Endothelial cell of umbilical vein (primary cell): ENCODE measurements around the gene GBP7. TPM values are rescaled to one million over a fixed set of nuclear protein-coding genes. Genes with fewer than 3 reads are reported as not detected.

Experiments used
- BruUV-seq: library from RNA; stranded (reverse); fragments of 400-500 nt; replicated peaks from 2 replicates; lab custom pipeline; 2021; lab: Mats Ljungman, UMichigan
- CTCF ChIA-PET: fragments of 300-600, 350-600 bp; sonication (Branson Sonifier 250); formaldehyde crosslinking; loops from one replicate; lab custom pipeline; 2021; ENCODE audit warnings: antibody characterized with exemption, inconsistent platforms; lab: Charles Lee
- POLR2A ChIA-PET: fragments of 300-600, 350-600 bp; sonication (Branson Sonifier 250); formaldehyde crosslinking; loops from one replicate; lab custom pipeline; 2021; ENCODE audit warnings: antibody characterized with exemption, inconsistent platforms; lab: Charles Lee
- DNase-seq: peaks from one replicate; pipeline ENCODE4 v3.0.0-alpha.2; 2011; ENCODE audit warnings: low read depth, low spot score
- FAIRE-seq: peaks from 2 replicates; lab custom pipeline; 2011; peaks lifted over from hg19 to GRCh38; lab: Jason Lieb, UNC
- H2AFZ ChIP-seq: 2 replicates; pipeline ENCODE4 v1.6.0; 2012; ENCODE audit warnings: low read depth, low read length, control low read depth, inconsistent platforms
- H3K27ac ChIP-seq: 2 replicates; pipeline ENCODE4 v1.5.1; 2011; ENCODE audit warnings: low read depth, mild to moderate bottlenecking, control low read depth, low read length, moderate library complexity; ENCODE audit not compliant: insufficient read depth
- H3K27me3 ChIP-seq, 2 experiments: 2 replicates each; pipeline versions ENCODE4 v1.6.0 to v1.6.1; 2011; ENCODE audit warnings: low read length in 2 of 2, mixed read lengths in 1 of 2; ENCODE audit not compliant: control insufficient read depth in 2 of 2, insufficient read depth in 2 of 2
- H3K36me3 ChIP-seq, 2 experiments: 2 replicates in 1 of 2; 3 replicates in 1 of 2; pipeline ENCODE4 v1.5.1; 2011; ENCODE audit warnings: low read length in 2 of 2, mild to moderate bottlenecking in 1 of 2, moderate library complexity in 1 of 2; ENCODE audit not compliant: control insufficient read depth in 2 of 2, insufficient read depth in 2 of 2; ENCODE audit errors: extremely low read depth in 1 of 2
- H3K4me1 ChIP-seq: 3 replicates; pipeline ENCODE4 v1.5.1; 2011; ENCODE audit warnings: mild to moderate bottlenecking, low read length; ENCODE audit not compliant: control insufficient read depth, insufficient read depth; ENCODE audit errors: extremely low read depth
- H3K4me2 ChIP-seq: 2 replicates; pipeline ENCODE4 v1.6.1; 2011; ENCODE audit warnings: low read length, control low read depth, mixed read lengths; ENCODE audit not compliant: insufficient read depth
- H3K4me3 ChIP-seq, 3 experiments: fragments of 200-600 bp in 1 of 3; sonication (generic), shearing (Covaris generic) in 1 of 3; replicated peaks in 1 of 3; 2 replicates each; pipeline ENCODE4 v1.5.1; 2011 to 2016; ENCODE audit warnings: control low read depth in 3 of 3, low read length in 3 of 3, mild to moderate bottlenecking in 2 of 3, inconsistent platforms in 1 of 3, low read depth in 1 of 3, moderate library complexity in 1 of 3; ENCODE audit not compliant: insufficient read depth in 1 of 3
- H3K79me2 ChIP-seq: 2 replicates; pipeline ENCODE4 v1.6.0; 2012; ENCODE audit warnings: low read length, inconsistent platforms; ENCODE audit not compliant: control insufficient read depth, insufficient read depth
- H3K9ac ChIP-seq: replicated peaks from 2 replicates; pipeline ENCODE3; 2011; ENCODE audit warnings: low read length, control low read depth; ENCODE audit not compliant: insufficient read depth; ENCODE audit errors: extremely low read depth
- H3K9me1 ChIP-seq: replicated peaks from 3 replicates; pipeline ENCODE4 v1.6.0; 2011; ENCODE audit warnings: mild to moderate bottlenecking, low read length; ENCODE audit not compliant: control insufficient read depth, insufficient read depth; ENCODE audit errors: extremely low read depth
- H3K9me3 ChIP-seq: replicated peaks from 2 replicates; pipeline ENCODE4 v1.5.1; 2012; ENCODE audit warnings: low read length, inconsistent platforms; ENCODE audit not compliant: control insufficient read depth, insufficient read depth
- H4K20me1 ChIP-seq: replicated peaks from 2 replicates; pipeline ENCODE3; 2011; ENCODE audit warnings: mild to moderate bottlenecking, low read length; ENCODE audit not compliant: control insufficient read depth, insufficient read depth; ENCODE audit errors: extremely low read depth
- EZH2 ChIP-seq: IDR thresholded peaks from 2 replicates; pipeline ENCODE4 v1.6.1; 2012; ENCODE audit warnings: borderline replicate concordance, low read depth, mild to moderate bottlenecking, moderate library complexity, low read length, inconsistent platforms; ENCODE audit not compliant: severe bottlenecking
- FOS ChIP-seq: IDR thresholded peaks from 2 replicates; pipeline ENCODE4 v1.6.1; 2011; ENCODE audit warnings: mild to moderate bottlenecking, low read length, moderate library complexity, borderline replicate concordance; ENCODE audit not compliant: insufficient read depth
- GATA2 ChIP-seq: IDR thresholded peaks from 2 replicates; pipeline ENCODE4 v1.7.0; 2011; ENCODE audit warnings: low read depth, mild to moderate bottlenecking, moderate library complexity, mixed read lengths, low read length; ENCODE audit not compliant: insufficient read length, insufficient read depth
- JUN ChIP-seq: IDR thresholded peaks from 2 replicates; pipeline ENCODE4 v1.6.1; 2011; ENCODE audit warnings: borderline replicate concordance, low read depth; ENCODE audit not compliant: insufficient read length, insufficient read depth
- MAX ChIP-seq: IDR thresholded peaks from 2 replicates; pipeline ENCODE4 v1.6.1; 2011; ENCODE audit not compliant: insufficient read depth, insufficient read length
- MYC ChIP-seq: IDR thresholded peaks from one replicate; pipeline ENCODE4 v1.6.1; 2011; ENCODE audit warnings: mild to moderate bottlenecking, low read depth, low read length
- POLR2A ChIP-seq: IDR thresholded peaks from 2 replicates; pipeline ENCODE4 v1.6.1; 2012; ENCODE audit warnings: low read depth, mild to moderate bottlenecking, control low read depth, low read length
- POLR2AphosphoS5 ChIP-seq: IDR thresholded peaks from 2 replicates; pipeline ENCODE4 v1.6.1; 2012; ENCODE audit warnings: low read depth, mild to moderate bottlenecking, control low read depth, low read length, moderate library complexity; ENCODE audit not compliant: insufficient read depth
- dilution Hi-C: fragments of 300-500 bp; cut with MboI; formaldehyde crosslinking; loops from one replicate; pipeline ENCODE4 v1.15.0; 2019; ENCODE audit warnings: low sequenced_read_pairs; ENCODE audit not compliant: extremely low pct_ligation_motif_present
- intact Hi-C: fragments of 100-400 bp; cut with micrococcal nuclease; formaldehyde crosslinking; loops from one replicate; pipeline ENCODE4 v1.10.0; 2022
- polyA plus RNA-seq, 4 experiments: library from polyadenylated mRNA; depleted of rRNA in 3 of 4; stranded (reverse) in 3 of 4; unstranded in 1 of 4; fragments of >200 nt; gene quantifications; 2 replicates each; pipeline versions ENCODE4 v1.2.1 to v1.2.3, GENCODE V29; 2011 to 2012; ENCODE audit warnings: missing spikeins in 1 of 4
- total RNA-seq: library from RNA; stranded (reverse); gene quantifications from 2 replicates; pipeline ENCODE4 v1.2.3, GENCODE V29; 2021
- TF ChIP-seq, protein P1 (sequence below), 2 donors: IDR thresholded peaks; 1 replicate in 1 of 2; 2 replicates in 1 of 2; pipeline ENCODE4 v1.5.1; 2011; ENCODE audit warnings: low read length in 2 of 2, mild to moderate bottlenecking in 2 of 2, moderate library complexity in 2 of 2, control low read depth in 1 of 2, inconsistent platforms in 1 of 2, low read depth in 1 of 2; ENCODE audit not compliant: insufficient read depth in 1 of 2; ENCODE audit errors: extremely low read depth in 1 of 2

Gene GBP7
- total and polyA plus RNA-seq, 2 donors (not counting 3 experiments of a cell fraction or from before 2014, with no cell fraction given) = not detected

DNA sequence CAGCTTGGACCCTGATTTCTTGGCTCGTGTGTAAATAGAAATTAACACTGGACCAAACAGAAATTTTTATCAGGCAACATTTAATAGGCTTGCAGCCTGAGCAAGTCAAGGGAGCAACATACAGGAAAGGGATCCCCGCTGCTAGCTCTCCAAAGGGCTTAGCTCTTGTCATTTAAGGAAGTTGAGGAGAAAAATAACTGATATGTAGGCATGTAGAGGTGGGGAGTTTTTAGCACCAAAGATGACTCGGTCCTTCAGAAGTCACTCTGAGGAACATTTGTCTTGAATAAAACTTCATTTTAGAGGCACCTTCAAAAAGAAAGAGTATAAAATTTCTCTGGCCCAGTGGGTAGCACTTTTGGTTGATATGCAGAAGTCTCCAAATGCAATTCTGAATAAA lies 76.9 kb downstream of the GBP7 start:
- H3K27ac ChIP-seq = no peak overlapping the region
- H3K9me1 ChIP-seq = no peaks in the 10 kb centered on the region
- no peak overlapping the region for H3K4me2 ChIP-seq
- H3K36me3 ChIP-seq = no peaks in the 10 kb centered on the region
- H3K79me2 ChIP-seq = no peaks in the 10 kb centered on the region
- no TSS peak for BruUV-seq
- no peak overlapping the region for H2AFZ ChIP-seq
- FAIRE-seq (no peak), DNase-seq (no peak)
- H3K9ac ChIP-seq = no peak overlapping the region
- dilution Hi-C loops (no loop called here), intact Hi-C loops (no loop called here)
- POLR2A ChIA-PET = no interaction called here
- no peaks in the 10 kb centered on the region for H3K9me3 ChIP-seq
- H4K20me1 ChIP-seq = no peaks in the 10 kb centered on the region
- H3K4me1 ChIP-seq = no peaks in the 10 kb centered on the region
- H3K4me3 ChIP-seq = no peak overlapping the region
- H3K27me3 ChIP-seq = no peaks in the 10 kb centered on the region
- TF ChIP-seq POLR2AphosphoS5 (no peak), FOS (no peak), GATA2 (no peak), MYC (no peak), MAX (no peak), EZH2 (no peak), JUN (no peak), POLR2A (no peak)
- TF ChIP-seq, protein P1, sequence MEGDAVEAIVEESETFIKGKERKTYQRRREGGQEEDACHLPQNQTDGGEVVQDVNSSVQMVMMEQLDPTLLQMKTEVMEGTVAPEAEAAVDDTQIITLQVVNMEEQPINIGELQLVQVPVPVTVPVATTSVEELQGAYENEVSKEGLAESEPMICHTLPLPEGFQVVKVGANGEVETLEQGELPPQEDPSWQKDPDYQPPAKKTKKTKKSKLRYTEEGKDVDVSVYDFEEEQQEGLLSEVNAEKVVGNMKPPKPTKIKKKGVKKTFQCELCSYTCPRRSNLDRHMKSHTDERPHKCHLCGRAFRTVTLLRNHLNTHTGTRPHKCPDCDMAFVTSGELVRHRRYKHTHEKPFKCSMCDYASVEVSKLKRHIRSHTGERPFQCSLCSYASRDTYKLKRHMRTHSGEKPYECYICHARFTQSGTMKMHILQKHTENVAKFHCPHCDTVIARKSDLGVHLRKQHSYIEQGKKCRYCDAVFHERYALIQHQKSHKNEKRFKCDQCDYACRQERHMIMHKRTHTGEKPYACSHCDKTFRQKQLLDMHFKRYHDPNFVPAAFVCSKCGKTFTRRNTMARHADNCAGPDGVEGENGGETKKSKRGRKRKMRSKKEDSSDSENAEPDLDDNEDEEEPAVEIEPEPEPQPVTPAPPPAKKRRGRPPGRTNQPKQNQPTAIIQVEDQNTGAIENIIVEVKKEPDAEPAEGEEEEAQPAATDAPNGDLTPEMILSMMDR (IDR thresholded peaks at IDR 0.05; ENCODE audit: extremely low read depth in 1 of 2, insufficient read depth in 1 of 2, low read depth in 1 of 2, low read length in 2 of 2) = no peak
- CTCF ChIA-PET = interaction anchor here (0.6 to 0.8 kb wide), 2 partner anchors 13 to 63 kb away, joined by 4 read pairs; no protein-coding TSS in a partner anchor
